Spleen (tissue), 7 donors: ENCODE results near the gene TMEM219.

Experiments
- CTCF ChIP-seq, 11 experiments: fragments of 200-600 bp in 7 of 11; fragments of 450-650 bp in 4 of 11; sonication (generic) in 4 of 11; IDR thresholded peaks in 8 of 11; conservative IDR thresholded peaks in 3 of 11; 1 replicate in 7 of 11; 2 replicates in 4 of 11; pipeline versions ENCODE4 v1.4.0 to v1.8.0; 2016 to 2021; ENCODE audit warnings: antibody characterized with exemption in 11 of 11, inconsistent platforms in 4 of 11, mild to moderate bottlenecking in 1 of 11
- POLR2A ChIP-seq, 3 donors: fragments of 450-650 bp; IDR thresholded peaks; one replicate each; pipeline ENCODE4 v1.5.1; 2017; ENCODE audit warnings: antibody characterized with exemption in 3 of 3, mild to moderate bottlenecking in 1 of 3
- donor health status: DM: no; HTN: no; CAD: no; lungs with moderate emphysema.
- donor health status: DM: no; HTN: no; CAD: no.
- donor health status: DM: no; HTN: no; CAD: no.

- no peak for TF ChIP-seq CTCF (IDR thresholded peaks at IDR 0.05 in 8 of 11, conservative IDR thresholded peaks at IDR 0.05 in 3 of 11)
- no peak for TF ChIP-seq POLR2A (IDR thresholded peaks at IDR 0.05)
Measured at GRCh38 chr16:29926711-29927052, 35.2 kb upstream of the TMEM219 start.
